IPS-15b (cell line): Measurements from ENCODE around the gene NACA.
"Not testable (repeated sequence)": the region's sequence is repeated elsewhere in the genome, so short reads cannot be mapped to it uniquely, and the experiment has no call there.

Source experiments
- H3K27me3 ChIP-seq: one replicate; pipeline ENCODE4 v1.6.1; 2013; ENCODE audit warnings: low read length; ENCODE audit not compliant: control insufficient read depth, insufficient read depth
- H3K36me3 ChIP-seq: one replicate; pipeline ENCODE4 v1.6.1; 2013; ENCODE audit warnings: low read length; ENCODE audit not compliant: control insufficient read depth, insufficient read depth
- H3K4me1 ChIP-seq: one replicate; pipeline ENCODE4 v1.6.1; 2013; ENCODE audit warnings: mild to moderate bottlenecking, low read length; ENCODE audit not compliant: control insufficient read depth, insufficient read depth
- H3K4me3 ChIP-seq: one replicate; pipeline ENCODE4 v1.5.1; 2013; ENCODE audit warnings: low read depth, low read length
- H3K9ac ChIP-seq: one replicate; pipeline ENCODE4 v1.6.1; 2013; ENCODE audit warnings: low read depth, mild to moderate bottlenecking, low read length
- H3K9me3 ChIP-seq: one replicate; pipeline ENCODE4 v1.6.1; 2013; ENCODE audit warnings: mild to moderate bottlenecking, low read length; ENCODE audit not compliant: control insufficient read depth, insufficient read depth

NACA gene

DNA sequence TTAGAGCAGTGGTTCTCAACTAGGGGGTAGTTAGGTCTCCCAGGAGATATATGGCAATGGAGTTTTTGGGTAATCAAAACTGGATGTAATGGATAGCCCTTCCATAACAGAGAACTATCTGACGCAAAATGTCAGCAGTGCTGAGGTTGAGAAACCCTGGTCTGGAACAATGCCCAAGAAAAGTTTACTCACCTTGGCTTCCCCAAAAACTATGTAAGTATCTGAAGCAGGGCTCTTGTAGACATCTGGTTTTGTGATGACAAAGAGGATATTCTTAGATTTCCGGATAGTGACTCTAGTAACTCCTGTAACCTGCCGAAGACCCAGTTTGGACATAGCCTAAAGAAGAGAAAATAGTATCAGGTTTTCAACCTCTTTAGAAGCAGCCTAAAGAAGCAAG lies 11.8 kb downstream of the NACA start:
- H3K9ac ChIP-seq, result no peak overlapping the region
- peaks cover 42% of the 10 kb centered on the region for H3K36me3 ChIP-seq
- no peaks in the 10 kb centered on the region for H3K4me1 ChIP-seq
- no peak overlapping the region for H3K4me3 ChIP-seq
- no peaks in the 10 kb centered on the region for H3K27me3 ChIP-seq
- H3K9me3 ChIP-seq, result no peaks in the 10 kb centered on the region

DNA sequence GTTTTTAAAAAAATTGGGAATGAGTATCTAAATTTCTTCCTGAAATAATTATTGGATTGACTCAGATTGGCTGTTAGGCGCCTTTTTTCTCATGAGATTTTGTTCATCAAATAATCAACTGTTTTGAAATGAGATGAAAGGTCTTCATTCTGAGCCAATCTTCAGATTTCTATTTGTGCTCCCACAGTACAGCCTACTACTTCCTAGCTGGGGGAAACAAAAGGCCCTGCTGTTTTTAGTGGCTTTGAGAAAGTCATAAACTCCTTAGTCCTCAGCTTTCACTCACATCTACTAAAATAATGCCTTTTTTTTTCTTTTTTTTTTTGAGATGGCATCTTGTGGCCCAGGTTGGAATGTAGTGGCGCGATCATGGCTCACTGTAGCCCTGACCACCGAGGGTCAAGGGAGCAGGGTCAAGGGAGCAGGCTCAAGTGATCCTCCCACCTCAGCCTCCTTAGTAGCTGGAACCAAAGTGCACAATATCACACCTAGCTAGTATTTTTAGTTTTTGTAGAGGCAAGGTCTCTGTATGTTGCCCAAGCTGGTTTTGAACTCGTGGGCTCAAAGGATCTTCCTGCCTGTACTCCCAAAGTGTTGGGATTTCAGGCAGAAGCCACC lies 15.2 kb downstream of the NACA start:
- no peaks in the 10 kb centered on the region for H3K4me1 ChIP-seq
- H3K36me3 ChIP-seq, result peaks cover 31% of the 10 kb centered on the region
- H3K27me3 ChIP-seq, result no peaks in the 10 kb centered on the region
- no peak overlapping the region for H3K4me3 ChIP-seq
- no peaks in the 10 kb centered on the region for H3K9me3 ChIP-seq
- no peak overlapping the region for H3K9ac ChIP-seq

DNA sequence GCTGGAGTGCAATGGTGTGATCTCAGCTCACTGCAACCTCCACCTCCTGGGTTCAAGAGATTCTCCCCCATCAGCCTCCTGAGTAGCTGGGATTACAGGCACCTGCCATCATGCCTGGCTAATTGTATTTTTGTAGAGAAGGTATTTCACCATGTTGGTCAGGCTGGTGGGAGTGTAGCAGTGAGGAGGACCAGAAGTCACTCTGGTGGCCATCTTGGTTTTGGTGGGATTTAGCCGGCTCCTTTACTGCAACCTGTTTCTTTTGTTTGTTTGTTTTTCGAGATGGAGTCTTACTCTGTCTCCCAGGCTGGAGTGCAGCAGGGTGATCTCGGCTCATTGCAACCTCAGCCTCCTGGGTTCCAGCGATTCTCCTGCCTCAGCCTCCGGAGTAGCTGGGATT lies 20.6 kb downstream of the NACA start:
- not testable (repeated sequence) for H3K36me3 ChIP-seq, H3K4me1 ChIP-seq, H3K4me3 ChIP-seq, H3K27me3 ChIP-seq, H3K9ac ChIP-seq, H3K9me3 ChIP-seq

DNA sequence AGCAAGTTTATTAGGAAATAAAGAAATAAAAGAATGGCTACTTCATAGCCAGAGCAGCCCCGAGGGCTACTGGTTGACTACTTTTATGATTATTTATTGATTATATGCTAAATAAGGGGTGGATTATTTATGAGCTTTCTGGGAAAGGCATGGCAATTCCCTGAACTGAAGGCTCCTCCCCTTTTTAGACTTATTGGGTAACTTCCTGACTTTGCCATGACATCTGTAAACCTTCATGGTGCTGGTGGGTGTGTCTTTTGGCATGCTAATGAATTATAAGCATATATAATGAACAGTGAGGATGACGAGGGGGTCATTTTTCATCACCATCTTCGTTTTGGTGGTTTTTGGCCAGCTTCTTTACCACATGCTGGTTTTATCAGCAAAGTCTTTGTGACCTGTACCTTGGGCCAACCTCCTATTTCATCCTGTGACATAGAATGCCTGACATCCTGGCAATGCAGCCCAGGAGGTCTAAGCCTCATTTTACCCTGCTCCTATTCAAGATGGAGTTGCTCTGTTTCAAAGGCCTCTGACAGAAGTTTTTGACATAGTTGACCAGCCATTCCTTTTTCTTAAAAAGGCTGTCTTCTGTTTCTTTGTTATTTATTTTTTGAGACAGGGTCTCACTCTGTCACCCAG lies 26.0 kb downstream of the NACA start:
- H3K9ac ChIP-seq, result no peak overlapping the region
- no peaks in the 10 kb centered on the region for H3K27me3 ChIP-seq
- H3K4me1 ChIP-seq, result peaks cover 6% of the 10 kb centered on the region
- no peaks in the 10 kb centered on the region for H3K36me3 ChIP-seq
- no peak overlapping the region for H3K4me3 ChIP-seq
- no peaks in the 10 kb centered on the region for H3K9me3 ChIP-seq

DNA sequence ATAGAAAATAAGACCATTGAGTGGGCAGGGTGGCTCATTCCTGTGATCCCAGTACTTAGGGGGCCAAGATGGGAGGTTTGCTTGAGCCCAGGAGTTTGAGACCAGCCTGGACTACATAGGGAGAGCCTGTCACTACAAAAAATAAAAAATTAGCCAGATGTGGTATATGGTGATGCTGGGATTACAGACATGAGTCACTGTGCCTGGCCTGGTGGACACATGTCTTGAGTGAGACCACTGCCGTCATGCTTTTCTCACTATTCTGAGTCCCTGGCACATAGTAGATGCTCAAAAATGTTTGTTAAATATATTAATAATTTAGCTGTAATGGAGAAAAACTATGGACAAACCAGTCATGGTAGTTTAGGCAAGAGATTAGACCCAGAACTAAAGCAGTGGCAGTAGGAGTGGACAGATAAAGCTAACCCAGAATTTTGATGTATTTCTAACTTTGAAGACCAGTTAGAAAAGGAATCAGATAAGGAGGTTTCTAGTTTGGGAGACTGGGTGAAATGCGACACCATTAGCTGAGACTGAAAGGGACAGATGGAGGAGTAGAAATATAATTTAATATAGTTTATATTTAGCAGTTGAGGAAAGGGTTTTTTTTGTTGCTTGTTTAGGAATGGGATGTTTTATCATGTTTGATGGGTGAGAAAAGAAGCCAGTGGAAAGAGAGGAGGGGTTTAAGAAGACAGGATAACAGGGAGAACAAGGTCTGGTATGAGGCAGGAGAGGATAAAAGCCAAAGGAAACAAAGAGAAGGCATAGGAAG lies 29.6 kb downstream of the NACA start:
- Histone ChIP-seq H3K9me3 (no peaks in the 10 kb centered on the region), H3K9ac (no peak overlapping the region), H3K4me1 (peaks cover 4% of the 10 kb centered on the region), H3K27me3 (no peaks in the 10 kb centered on the region), H3K36me3 (no peaks in the 10 kb centered on the region), H3K4me3 (no peak overlapping the region)

DNA sequence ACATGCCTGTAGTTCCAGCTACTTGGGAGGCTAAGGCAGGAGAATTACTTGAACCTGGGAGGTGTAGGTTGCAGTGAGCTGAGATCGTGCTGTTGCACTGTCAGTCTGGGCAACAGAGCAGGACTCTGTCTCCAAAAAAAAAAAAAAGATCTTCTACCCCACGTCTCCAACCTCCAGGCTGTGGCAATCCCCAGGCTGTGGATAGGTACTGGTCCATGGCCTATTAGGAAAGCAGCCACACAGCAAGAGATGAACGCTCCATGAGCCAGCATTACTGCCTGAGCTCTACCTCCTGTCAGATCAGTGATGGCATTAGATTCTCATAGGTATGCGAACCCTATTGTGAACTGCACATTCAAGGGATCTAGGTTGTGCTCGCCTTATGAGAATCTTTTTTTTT lies 30.9 kb downstream of the NACA start:
- peaks cover 4% of the 10 kb centered on the region for H3K4me1 ChIP-seq
- H3K9me3 ChIP-seq, result no peaks in the 10 kb centered on the region
- H3K27me3 ChIP-seq, result no peaks in the 10 kb centered on the region
- H3K4me3 ChIP-seq, result no peak overlapping the region
- no peaks in the 10 kb centered on the region for H3K36me3 ChIP-seq
- no peak overlapping the region for H3K9ac ChIP-seq

DNA sequence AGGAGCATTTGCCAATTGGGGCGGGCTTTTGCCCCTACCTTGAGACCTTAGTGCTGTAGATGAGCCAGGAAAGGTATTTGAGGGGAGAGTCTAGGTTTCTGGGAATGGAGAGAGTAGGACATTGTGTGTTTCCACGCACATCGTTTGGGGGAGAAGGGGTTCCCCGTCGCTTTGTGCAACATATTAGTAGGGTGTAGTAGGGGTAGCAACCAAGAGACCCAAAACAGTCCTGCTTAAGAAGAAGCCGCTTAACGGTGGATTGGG lies 36.3 kb downstream of the NACA start:
- no peaks in the 10 kb centered on the region for H3K4me1 ChIP-seq
- H3K9ac ChIP-seq, result peak overlapping the region; percentile 95
- peaks cover 8% of the 10 kb centered on the region for H3K36me3 ChIP-seq
- no peaks in the 10 kb centered on the region for H3K9me3 ChIP-seq
- H3K4me3 ChIP-seq, result peak overlapping the region; percentile 93
- no peaks in the 10 kb centered on the region for H3K27me3 ChIP-seq

DNA sequence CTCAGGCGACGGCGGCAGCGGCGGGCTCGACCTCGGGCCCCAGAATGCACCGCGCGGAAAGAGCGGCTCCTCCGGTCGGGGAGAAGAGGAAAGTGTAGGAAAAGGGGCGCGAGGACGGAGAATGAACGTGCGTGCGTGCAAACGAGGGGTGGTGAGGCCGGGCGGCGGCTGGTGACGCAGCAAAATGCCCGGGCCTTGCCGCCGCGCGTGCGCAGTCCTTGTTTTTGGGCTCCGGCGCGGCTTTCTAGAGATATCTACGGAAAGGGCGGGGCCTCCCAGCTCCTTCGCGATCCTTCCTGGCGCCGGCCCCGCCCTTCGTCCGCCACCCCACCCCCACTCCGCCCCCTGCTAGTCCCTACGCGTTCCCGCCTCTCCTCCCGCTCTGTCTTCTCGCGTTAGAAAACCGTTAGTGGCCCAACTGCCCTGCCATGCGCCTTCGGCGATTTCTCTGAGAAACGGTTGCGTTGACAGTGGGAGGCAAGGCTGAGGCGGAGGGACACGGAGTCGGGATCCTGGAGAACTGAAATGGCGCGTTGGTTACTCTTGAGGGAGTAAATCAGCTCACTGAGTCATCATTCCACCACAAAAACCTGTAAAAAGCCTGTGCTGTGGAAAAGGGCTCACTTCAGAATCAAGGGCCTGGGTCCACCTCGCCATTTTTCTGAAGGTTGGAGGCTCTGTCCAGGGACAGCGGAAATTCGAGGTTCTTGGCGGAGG lies 36.8 kb downstream of the NACA start, which contains the start of gene PTGES3:
PTGES3 (minus strand) TSS at position 156 of the 717 bp plus-strand sequence. CDS start 285 bp downstream, outside the sequence.
- H3K9me3 ChIP-seq, result no peaks in the 10 kb centered on the region
- H3K4me3 ChIP-seq, result peak within 1 kb of the TSS; percentile 100
- H3K4me1 ChIP-seq, result no peaks in the 10 kb centered on the region
- peaks cover 8% of the 10 kb centered on the region for H3K36me3 ChIP-seq
- no peaks in the 10 kb centered on the region for H3K27me3 ChIP-seq
- H3K9ac ChIP-seq, result peak within 1 kb of the TSS; percentile 100

DNA sequence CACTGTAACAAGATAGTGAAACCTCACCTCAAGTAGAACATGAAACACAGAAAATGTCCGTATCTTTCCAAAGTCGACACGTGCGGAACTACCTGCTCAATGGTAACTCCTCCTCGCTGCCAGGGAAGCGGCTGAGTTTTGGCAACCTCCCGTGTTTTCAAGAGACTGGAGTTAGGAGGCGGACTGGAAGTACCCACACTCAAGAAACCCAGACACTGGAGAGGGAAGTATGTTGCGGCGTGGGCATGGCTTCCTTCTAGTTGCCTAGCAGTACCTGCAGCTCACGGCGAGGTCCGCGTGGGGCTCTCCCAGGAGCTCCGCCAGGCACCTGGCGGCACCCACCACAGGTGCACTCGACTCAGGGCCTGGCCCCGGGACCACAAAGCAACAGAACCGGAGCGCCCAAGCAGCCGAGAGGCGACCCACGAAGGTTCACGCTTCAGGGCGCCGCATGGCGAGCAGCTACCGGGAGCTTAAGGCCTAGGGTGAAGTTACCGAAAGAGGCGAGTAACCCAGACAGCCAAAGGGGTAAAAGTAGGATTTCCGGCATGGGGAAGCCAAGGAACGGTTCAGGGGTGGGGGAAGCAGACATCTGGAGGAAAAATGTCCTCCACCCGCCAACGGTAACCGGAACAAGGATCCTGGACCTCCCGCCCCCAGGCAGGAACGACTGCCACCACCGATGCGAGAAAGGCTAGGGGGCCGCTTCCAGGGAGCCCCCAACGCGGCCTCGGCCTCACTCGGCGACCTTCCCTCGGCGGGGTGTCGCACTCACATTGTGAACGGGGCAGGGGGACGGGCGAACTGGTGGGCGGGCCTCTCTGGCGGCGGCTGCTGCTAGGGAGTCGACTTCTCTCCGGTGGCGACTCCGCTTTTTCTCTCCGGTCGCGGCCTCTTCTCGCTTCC lies 37.6 kb downstream of the NACA start:
- Histone ChIP-seq H3K9me3 (no peaks in the 10 kb centered on the region), H3K9ac (peak overlapping the region; percentile 100)

DNA sequence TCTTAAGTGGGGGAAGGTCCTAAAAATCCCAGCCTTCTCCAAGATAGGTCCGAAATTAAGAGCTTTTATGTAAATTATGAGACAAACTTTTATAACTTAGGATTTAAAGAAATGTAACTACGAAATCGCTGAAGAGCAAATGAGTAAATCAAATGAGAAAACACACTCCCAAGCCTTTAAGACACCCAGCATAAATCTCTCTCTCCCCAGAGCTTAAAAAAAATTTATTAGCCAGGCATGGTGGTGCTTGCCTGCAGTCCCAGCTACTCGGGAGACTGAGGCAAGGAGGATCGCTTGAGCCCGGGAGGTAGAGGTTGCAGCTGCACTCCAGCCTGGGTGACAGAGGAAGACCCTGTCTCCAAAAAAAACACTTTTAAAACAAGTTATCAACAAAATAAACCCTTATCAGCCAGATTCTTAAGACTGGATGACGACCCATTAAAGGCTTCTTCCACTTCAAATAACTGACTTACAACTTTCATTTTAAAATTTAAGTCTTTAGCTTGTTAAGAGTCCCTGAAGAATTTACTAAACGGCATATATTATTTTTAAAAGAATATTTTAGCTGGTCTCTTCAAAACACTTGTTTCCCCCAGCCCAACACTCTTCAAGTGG lies 40.2 kb downstream of the NACA start:
- no peaks in the 10 kb centered on the region for H3K27me3 ChIP-seq
- no peak overlapping the region for H3K9ac ChIP-seq
- H3K9me3 ChIP-seq, result no peaks in the 10 kb centered on the region
- H3K36me3 ChIP-seq, result peaks cover 21% of the 10 kb centered on the region
- H3K4me1 ChIP-seq, result no peaks in the 10 kb centered on the region
- peak overlapping the region; percentile 39 for H3K4me3 ChIP-seq

More for the DNA sequence above, 37.6 kb downstream of the NACA start:
- no peaks in the 10 kb centered on the region for H3K27me3 ChIP-seq
- peak overlapping the region; percentile 100 for H3K4me3 ChIP-seq
- no peaks in the 10 kb centered on the region for H3K4me1 ChIP-seq
- H3K36me3 ChIP-seq, result peaks cover 8% of the 10 kb centered on the region

DNA sequence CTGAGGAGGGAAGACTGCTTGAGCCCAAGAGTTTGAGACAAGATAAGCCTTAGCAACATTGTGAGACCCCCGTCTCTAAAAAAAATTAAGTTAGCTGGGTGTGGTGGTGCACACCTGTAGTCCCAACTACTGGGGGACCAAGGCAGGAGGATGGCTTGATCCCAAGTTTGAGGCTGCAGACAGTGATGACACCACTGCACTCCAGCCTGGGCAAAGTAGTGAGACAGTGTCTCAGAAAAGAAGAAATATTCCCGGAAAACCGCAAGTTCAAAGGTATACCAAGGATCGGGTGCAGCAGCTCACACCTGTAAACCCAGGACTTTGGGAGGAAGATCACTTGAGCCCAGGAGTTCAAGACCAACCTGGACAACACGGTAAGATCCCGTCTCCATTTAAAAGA lies 42.8 kb downstream of the NACA start:
- H3K36me3 ChIP-seq, result peaks cover 16% of the 10 kb centered on the region
- no peaks in the 10 kb centered on the region for H3K27me3 ChIP-seq
- H3K9ac ChIP-seq, result no peak overlapping the region
- no peaks in the 10 kb centered on the region for H3K4me1 ChIP-seq
- no peak overlapping the region for H3K4me3 ChIP-seq
- no peaks in the 10 kb centered on the region for H3K9me3 ChIP-seq
